ENCODE results near the gene GTF2H4.

GRCh38 chr6:30889921-30890645 is 17.9 kb upstream of the GTF2H4 start:
- no peak for TF ChIP-seq CTCF (IDR thresholded peaks at IDR 0.05)
- no peak for TF ChIP-seq POLR2A (IDR thresholded peaks at IDR 0.05)

Measured in adrenal gland (tissue), 5 donors.